Hepatocyte (in vitro differentiated cells): ENCODE results near the gene TWIST2. TPM values are rescaled to one million over a fixed set of nuclear protein-coding genes. Genes with fewer than 3 reads are reported as not detected.

Experiments used
- DNase-seq: peaks from one replicate; pipeline ENCODE4 v3.0.0-alpha.2; 2016; ENCODE audit warnings: low spot score
- H2AFZ ChIP-seq: fragments of 200-600 bp; sonication (generic); 2 replicates; pipeline ENCODE4 v1.6.0; 2016; ENCODE audit warnings: antibody characterized with exemption, mild to moderate bottlenecking
- H3K27ac ChIP-seq: fragments of 200-600 bp; sonication (generic); 2 replicates; pipeline ENCODE4 v1.5.1; 2016; ENCODE audit warnings: mild to moderate bottlenecking
- H3K27me3 ChIP-seq: fragments of 200-600 bp; sonication (generic); 2 replicates; pipeline ENCODE4 v1.6.1; 2016
- H3K36me3 ChIP-seq: fragments of 200-600 bp; sonication (generic); replicated peaks from 2 replicates; pipeline ENCODE4 v1.5.1; 2016; ENCODE audit warnings: low read depth; ENCODE audit not compliant: insufficient read depth
- H3K4me1 ChIP-seq: fragments of 200-600 bp; sonication (generic); 2 replicates; pipeline ENCODE4 v1.5.1; 2016; ENCODE audit warnings: mild to moderate bottlenecking, moderate library complexity; ENCODE audit not compliant: insufficient read depth
- H3K4me2 ChIP-seq: fragments of 200-600 bp; sonication (generic); 2 replicates; pipeline ENCODE4 v1.6.0; 2016
- H3K4me3 ChIP-seq: fragments of 200-600 bp; sonication (generic); 2 replicates; pipeline ENCODE4 v1.5.1; 2016; ENCODE audit warnings: mild to moderate bottlenecking
- H3K79me2 ChIP-seq: fragments of 200-600 bp; sonication (generic); 2 replicates; pipeline ENCODE4 v1.6.0; 2017; ENCODE audit warnings: mild to moderate bottlenecking
- H3K9me2 ChIP-seq: fragments of 200-600 bp; sonication (generic); replicated peaks from 2 replicates; pipeline ENCODE4 v1.6.0; 2017; ENCODE audit warnings: mild to moderate bottlenecking; ENCODE audit not compliant: insufficient read depth
- H3K9me3 ChIP-seq: fragments of 200-600 bp; sonication (generic); 2 replicates; pipeline ENCODE4 v1.5.1; 2016; ENCODE audit warnings: low read depth, mild to moderate bottlenecking
- H4K20me1 ChIP-seq: fragments of 200-600 bp; sonication (generic); 2 replicates; pipeline ENCODE4 v1.6.0; 2016; ENCODE audit warnings: mild to moderate bottlenecking; ENCODE audit not compliant: insufficient read depth, poor library complexity, severe bottlenecking
- CTCF ChIP-seq: fragments of 200-600 bp; sonication (generic); IDR thresholded peaks from 2 replicates; pipeline ENCODE4 v1.5.1; 2016; ENCODE audit warnings: antibody characterized with exemption, mild to moderate bottlenecking; ENCODE audit not compliant: poor library complexity
- EZH2 ChIP-seq: fragments of 200-600 bp; sonication (generic); IDR thresholded peaks from 2 replicates; pipeline ENCODE4 v1.6.1; 2016; ENCODE audit warnings: antibody characterized with exemption, mild to moderate bottlenecking, borderline replicate concordance
- EZH2phosphoT487 ChIP-seq: fragments of 200-600 bp; sonication (generic); IDR thresholded peaks from one replicate; pipeline ENCODE4 v1.6.1; 2018; ENCODE audit warnings: antibody characterized with exemption, mild to moderate bottlenecking, low read depth, moderate library complexity; ENCODE audit not compliant: unreplicated experiment, severe bottlenecking
- WGBS: methylation state at CpG from one replicate; pipeline ENCODE4 v1.1.6; 2016; ENCODE audit warnings: low lambda C conversion rate; ENCODE audit errors: missing lambda C conversion rate; 5-methylcytosine and 5-hydroxymethylcytosine counted together
- polyA plus RNA-seq: library from polyadenylated mRNA; unstranded; fragments of >200 nt; fragmentation: Nextera tagmentation; extraction: Ambion mirVana; gene quantifications from 2 replicates; pipeline ENCODE4 v1.2.1, GENCODE V29; 2016
- total RNA-seq: library from RNA; depleted of rRNA; stranded (reverse); fragments of >200 nt; gene quantifications from 2 replicates; pipeline ENCODE4 v1.2.3, GENCODE V29; 2014

TWIST2 gene
- total and polyA plus RNA-seq, 2 experiments from 2014 or later, result 13.5 to 19.7 TPM

DNA sequence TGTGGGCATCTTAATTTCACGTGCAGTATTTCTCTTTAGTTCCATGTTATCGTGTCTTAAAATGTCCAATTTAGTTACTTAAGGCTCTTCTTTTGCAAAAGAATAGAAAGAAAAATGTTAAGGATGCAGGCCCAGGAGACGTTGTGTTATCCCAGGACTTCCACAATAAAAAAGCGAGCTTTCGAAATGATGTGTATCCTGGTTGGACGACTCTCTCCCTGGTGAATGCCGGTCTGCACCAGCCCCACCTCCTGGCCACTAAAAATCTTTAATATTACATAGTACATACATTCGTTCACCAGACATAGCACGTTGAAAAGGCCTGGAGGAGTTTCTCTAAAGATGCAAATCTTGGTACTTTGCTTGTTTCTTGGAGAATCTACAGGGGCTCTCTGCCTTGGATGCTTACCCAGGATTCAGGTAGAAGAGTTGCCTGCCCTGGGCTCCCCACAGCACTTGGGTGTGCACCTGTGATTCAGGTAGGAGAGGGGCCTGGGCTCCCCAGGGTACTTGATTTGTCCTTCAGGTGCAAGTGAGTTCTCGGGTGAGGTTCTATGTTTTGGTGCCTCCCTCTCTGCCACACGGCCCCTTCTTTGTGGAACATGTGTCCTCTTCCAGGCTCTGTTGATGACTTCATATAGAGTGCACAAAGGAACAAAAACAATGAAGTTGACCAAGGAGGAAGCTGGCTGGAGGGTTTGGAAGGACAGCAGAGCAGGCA, 26.6 kb downstream of the TWIST2 start:
- Histone ChIP-seq H3K36me3 (no peaks in the 10 kb centered on the region), H3K4me1 (no peaks in the 10 kb centered on the region), H3K79me2 (no peaks in the 10 kb centered on the region), H2AFZ (no peak overlapping the region), H3K9me2 (no peaks in the 10 kb centered on the region), H3K4me2 (no peak overlapping the region), H3K9me3 (no peaks in the 10 kb centered on the region), H4K20me1 (no peaks in the 10 kb centered on the region), H3K27ac (no peak overlapping the region), H3K4me3 (no peak overlapping the region), H3K27me3 (no peaks in the 10 kb centered on the region)
- 87% methylated on average over 11 of the region's 11 CpGs for WGBS
- no peak for DNase-seq
- no peak for TF ChIP-seq EZH2
- TF ChIP-seq EZH2phosphoT487, result no peak
- no peak for TF ChIP-seq CTCF

- no peak for DNase-seq
- Histone ChIP-seq H3K4me2 (no peak overlapping the region), H3K9me3 (no peaks in the 10 kb centered on the region), H3K79me2 (no peaks in the 10 kb centered on the region), H3K4me1 (no peaks in the 10 kb centered on the region), H4K20me1 (no peaks in the 10 kb centered on the region), H2AFZ (no peak overlapping the region), H3K36me3 (no peaks in the 10 kb centered on the region), H3K27me3 (no peaks in the 10 kb centered on the region), H3K4me3 (no peak overlapping the region), H3K27ac (no peak overlapping the region), H3K9me2 (no peaks in the 10 kb centered on the region)
- TF ChIP-seq CTCF (no peak), EZH2 (no peak), EZH2phosphoT487 (no peak)
- WGBS, result 94% methylated on average over 3 of the region's 3 CpGs
Measured at GRCh38 chr2:238875101-238875470, 27.2 kb downstream of the TWIST2 start.

DNA sequence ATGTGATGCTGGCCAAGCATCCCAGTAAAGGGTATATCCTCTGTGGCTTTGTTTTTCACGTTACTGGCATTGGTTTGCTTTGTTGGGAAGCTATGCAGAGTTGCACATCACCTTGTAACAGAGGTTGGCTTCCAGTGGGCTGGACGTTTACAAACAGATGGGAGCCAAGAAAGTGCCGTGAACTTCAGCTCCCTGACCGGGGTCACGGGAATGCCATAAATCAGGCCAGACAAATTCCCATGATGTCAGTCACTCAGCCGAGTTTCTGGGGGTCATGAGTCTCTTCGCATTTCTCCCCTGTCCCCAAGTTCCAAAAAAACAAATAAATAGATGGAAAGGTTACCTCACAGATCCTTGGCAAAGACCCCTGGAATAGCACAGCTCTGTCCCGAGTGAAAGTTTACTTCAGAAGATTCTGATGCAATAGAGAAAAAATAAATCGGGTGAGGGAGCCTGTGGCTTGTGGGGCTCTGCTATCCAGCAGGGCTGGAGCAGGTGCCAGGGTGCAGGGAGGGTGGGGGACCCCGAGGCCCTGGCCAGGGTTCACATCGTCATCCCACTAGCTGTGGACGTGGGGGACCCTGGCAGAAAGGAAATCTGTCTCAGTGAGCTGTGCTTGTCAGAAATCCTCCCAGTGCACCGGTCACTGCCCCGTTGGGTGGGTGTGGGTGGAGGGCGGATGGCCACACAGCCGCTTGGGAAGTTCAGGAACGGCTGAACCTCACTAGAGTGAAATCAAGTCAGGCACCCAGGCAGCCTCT, 27.8 kb downstream of the TWIST2 start:
- no peak overlapping the region for H2AFZ ChIP-seq
- no peak overlapping the region for H3K4me3 ChIP-seq
- no peak overlapping the region for H3K4me2 ChIP-seq
- no peaks in the 10 kb centered on the region for H3K4me1 ChIP-seq
- H3K9me3 ChIP-seq, result no peaks in the 10 kb centered on the region
- no peaks in the 10 kb centered on the region for H3K36me3 ChIP-seq
- no peak for TF ChIP-seq CTCF
- TF ChIP-seq EZH2, result no peak
- no peak for TF ChIP-seq EZH2phosphoT487
- no peaks in the 10 kb centered on the region for H3K79me2 ChIP-seq
- no peaks in the 10 kb centered on the region for H3K9me2 ChIP-seq
- no peak overlapping the region for H3K27ac ChIP-seq
- no peaks in the 10 kb centered on the region for H3K27me3 ChIP-seq
- no peak for DNase-seq
- 85% methylated on average over 16 of the region's 17 CpGs for WGBS
- no peaks in the 10 kb centered on the region for H4K20me1 ChIP-seq
